ENCODE data around the gene CDS2.

CDS2 gene

GRCh38 chr20:5155404-5155803, 28.6 kb downstream of the CDS2 start:
- WGBS, 2 donors (ENCODE audit: extremely low coverage in 2 of 2, insufficient read length in 2 of 2, insufficient replicate concordance in 1 of 2) = no CpG with 5 or more reads among the region's 2 CpGs
- Histone ChIP-seq H4K91ac (ENCODE audit: low read depth, low read length, poor library complexity) (no peak overlapping the region), H3K4ac (ENCODE audit: low read length) (no peak overlapping the region), H2BK12ac (ENCODE audit: low read length) (no peak overlapping the region), H2AK5ac (ENCODE audit: low read depth, low read length) (no peak overlapping the region), H3K27me3 (ENCODE audit: control insufficient read depth in 3 of 3, insufficient read depth in 3 of 3, low read depth in 1 of 3, low read length in 3 of 3) (no peaks in the 10 kb centered on the region), H3K27ac (replicated peaks; ENCODE audit: low read length) (no peak overlapping the region), H3K36me3 (replicated peaks in 1 of 2; ENCODE audit: control insufficient read depth in 2 of 2, insufficient read depth in 2 of 2, low read length in 2 of 2) (peaks cover 0 to 3% of the 10 kb centered on the region in 2 donors), H2BK15ac (ENCODE audit: low read length) (no peak overlapping the region), H3K14ac (ENCODE audit: low read length) (no peak overlapping the region), H3K4me1 (ENCODE audit: control insufficient read depth in 2 of 2, insufficient read depth in 1 of 2, low read depth in 1 of 2, low read length in 2 of 2) (peaks cover 0 to 2% of the 10 kb centered on the region in 2 donors), H3K79me1 (ENCODE audit: low read depth, low read length) (no peaks in the 10 kb centered on the region), H2BK120ac (ENCODE audit: low read depth, low read length) (no peak overlapping the region), H3K9ac (ENCODE audit: low read depth, low read length, poor library complexity) (no peak overlapping the region), H4K8ac (ENCODE audit: low read depth, low read length) (no peak overlapping the region), H3K9me3 (replicated peaks in 1 of 2; ENCODE audit: control insufficient read depth in 2 of 2, insufficient read depth in 1 of 2, low read depth in 1 of 2, low read length in 2 of 2) (no peaks in the 10 kb centered on the region), H3K23ac (ENCODE audit: low read depth, low read length, poor library complexity) (no peak overlapping the region), H2AFZ (ENCODE audit: low read length) (no peak overlapping the region), H3K18ac (ENCODE audit: low read length) (no peak overlapping the region), H3K4me3 (ENCODE audit: low read length in 2 of 2) (no peak overlapping the region), H3K4me2 (ENCODE audit: insufficient read depth, low read length, poor library complexity, severe bottlenecking) (no peak overlapping the region), H2BK5ac (ENCODE audit: low read length) (no peak overlapping the region)
- DNase-seq (ENCODE audit: low spot score) = no peak

GRCh38 chr20:5156675-5157448, 30.1 kb downstream of the CDS2 start:
- Histone ChIP-seq H3K4me3 (ENCODE audit: low read length in 2 of 2) (no peak overlapping the region), H2AFZ (ENCODE audit: low read length) (no peak overlapping the region), H3K27ac (replicated peaks; ENCODE audit: low read length) (no peak overlapping the region), H2AK5ac (ENCODE audit: low read depth, low read length) (no peak overlapping the region), H3K4me2 (ENCODE audit: insufficient read depth, low read length, poor library complexity, severe bottlenecking) (no peak overlapping the region), H4K8ac (ENCODE audit: low read depth, low read length) (no peak overlapping the region), H2BK120ac (ENCODE audit: low read depth, low read length) (no peak overlapping the region), H2BK12ac (ENCODE audit: low read length) (no peak overlapping the region), H3K23ac (ENCODE audit: low read depth, low read length, poor library complexity) (no peak overlapping the region), H4K91ac (ENCODE audit: low read depth, low read length, poor library complexity) (no peak overlapping the region), H3K27me3 (ENCODE audit: control insufficient read depth in 3 of 3, insufficient read depth in 3 of 3, low read depth in 1 of 3, low read length in 3 of 3) (no peaks in the 10 kb centered on the region), H3K14ac (ENCODE audit: low read length) (no peak overlapping the region), H3K18ac (ENCODE audit: low read length) (no peak overlapping the region), H3K9me3 (replicated peaks in 1 of 2; ENCODE audit: control insufficient read depth in 2 of 2, insufficient read depth in 1 of 2, low read depth in 1 of 2, low read length in 2 of 2) (no peaks in the 10 kb centered on the region), H3K4ac (ENCODE audit: low read length) (no peak overlapping the region), H3K79me1 (ENCODE audit: low read depth, low read length) (no peaks in the 10 kb centered on the region), H2BK5ac (ENCODE audit: low read length) (no peak overlapping the region), H2BK15ac (ENCODE audit: low read length) (no peak overlapping the region), H3K36me3 (replicated peaks in 1 of 2; ENCODE audit: control insufficient read depth in 2 of 2, insufficient read depth in 2 of 2, low read length in 2 of 2) (peaks cover 0 to 3% of the 10 kb centered on the region in 2 donors), H3K4me1 (ENCODE audit: control insufficient read depth in 2 of 2, insufficient read depth in 1 of 2, low read depth in 1 of 2, low read length in 2 of 2) (no peaks in the 10 kb centered on the region), H3K9ac (ENCODE audit: low read depth, low read length, poor library complexity) (no peak overlapping the region)
- DNase-seq (ENCODE audit: low spot score) = no peak
- no CpG with 5 or more reads among the region's 4 CpGs for WGBS, 2 donors (ENCODE audit: extremely low coverage in 2 of 2, insufficient read length in 2 of 2, insufficient replicate concordance in 1 of 2)

GRCh38 chr20:5159928-5160327, 33.1 kb downstream of the CDS2 start:
- no peak overlapping the region for H2BK15ac ChIP-seq (ENCODE audit: low read length)
- H3K27ac ChIP-seq (replicated peaks; ENCODE audit: low read length) = no peak overlapping the region
- H3K79me1 ChIP-seq (ENCODE audit: low read depth, low read length) = no peaks in the 10 kb centered on the region
- no peak overlapping the region for H2AFZ ChIP-seq (ENCODE audit: low read length)
- H3K36me3 ChIP-seq (replicated peaks in 1 of 2; ENCODE audit: control insufficient read depth in 2 of 2, insufficient read depth in 2 of 2, low read length in 2 of 2) = no peaks in the 10 kb centered on the region
- no peak overlapping the region for H3K14ac ChIP-seq (ENCODE audit: low read length)
- no peak overlapping the region for H2BK120ac ChIP-seq (ENCODE audit: low read depth, low read length)
- H3K18ac ChIP-seq (ENCODE audit: low read length) = no peak overlapping the region
- no peaks in the 10 kb centered on the region for H3K9me3 ChIP-seq (replicated peaks in 1 of 2; ENCODE audit: control insufficient read depth in 2 of 2, insufficient read depth in 1 of 2, low read depth in 1 of 2, low read length in 2 of 2)
- H3K4me1 ChIP-seq (ENCODE audit: control insufficient read depth in 2 of 2, insufficient read depth in 1 of 2, low read depth in 1 of 2, low read length in 2 of 2) = no peaks in the 10 kb centered on the region
- no peak for DNase-seq (ENCODE audit: low spot score)
- no peak overlapping the region for H2BK5ac ChIP-seq (ENCODE audit: low read length)
- no peak overlapping the region for H3K4me3 ChIP-seq (ENCODE audit: low read length in 2 of 2)
- H3K4ac ChIP-seq (ENCODE audit: low read length) = no peak overlapping the region
- no peak overlapping the region for H2AK5ac ChIP-seq (ENCODE audit: low read depth, low read length)
- no peak overlapping the region for H3K23ac ChIP-seq (ENCODE audit: low read depth, low read length, poor library complexity)
- WGBS, 2 donors (ENCODE audit: extremely low coverage in 2 of 2, insufficient read length in 2 of 2, insufficient replicate concordance in 1 of 2) = no CpG with 5 or more reads among the region's 3 CpGs
- H2BK12ac ChIP-seq (ENCODE audit: low read length) = no peak overlapping the region
- H3K9ac ChIP-seq (ENCODE audit: low read depth, low read length, poor library complexity) = no peak overlapping the region
- H4K8ac ChIP-seq (ENCODE audit: low read depth, low read length) = no peak overlapping the region
- H4K91ac ChIP-seq (ENCODE audit: low read depth, low read length, poor library complexity) = no peak overlapping the region
- no peak overlapping the region for H3K4me2 ChIP-seq (ENCODE audit: insufficient read depth, low read length, poor library complexity, severe bottlenecking)
- H3K27me3 ChIP-seq (ENCODE audit: control insufficient read depth in 3 of 3, insufficient read depth in 3 of 3, low read depth in 1 of 3, low read length in 3 of 3) = no peaks in the 10 kb centered on the region

GRCh38 chr20:5160882-5161281, 34.1 kb downstream of the CDS2 start:
- no peak overlapping the region for H2BK5ac ChIP-seq (ENCODE audit: low read length)
- H3K4me1 ChIP-seq (ENCODE audit: control insufficient read depth in 2 of 2, insufficient read depth in 1 of 2, low read depth in 1 of 2, low read length in 2 of 2) = no peaks in the 10 kb centered on the region
- H3K14ac ChIP-seq (ENCODE audit: low read length) = no peak overlapping the region
- H3K79me1 ChIP-seq (ENCODE audit: low read depth, low read length) = peaks cover 5% of the 10 kb centered on the region
- H2AK5ac ChIP-seq (ENCODE audit: low read depth, low read length) = no peak overlapping the region
- H3K4me3 ChIP-seq (ENCODE audit: low read length in 2 of 2) = no peak overlapping the region
- no peak overlapping the region for H4K8ac ChIP-seq (ENCODE audit: low read depth, low read length)
- DNase-seq (ENCODE audit: low spot score) = no peak
- H3K18ac ChIP-seq (ENCODE audit: low read length) = no peak overlapping the region
- H2BK120ac ChIP-seq (ENCODE audit: low read depth, low read length) = no peak overlapping the region
- H3K9me3 ChIP-seq (replicated peaks in 1 of 2; ENCODE audit: control insufficient read depth in 2 of 2, insufficient read depth in 1 of 2, low read depth in 1 of 2, low read length in 2 of 2) = no peaks in the 10 kb centered on the region
- no peaks in the 10 kb centered on the region for H3K27me3 ChIP-seq (ENCODE audit: control insufficient read depth in 3 of 3, insufficient read depth in 3 of 3, low read depth in 1 of 3, low read length in 3 of 3)
- no peak overlapping the region for H2BK12ac ChIP-seq (ENCODE audit: low read length)
- no peak overlapping the region for H2AFZ ChIP-seq (ENCODE audit: low read length)
- H3K23ac ChIP-seq (ENCODE audit: low read depth, low read length, poor library complexity) = no peak overlapping the region
- H3K9ac ChIP-seq (ENCODE audit: low read depth, low read length, poor library complexity) = no peak overlapping the region
- H2BK15ac ChIP-seq (ENCODE audit: low read length) = no peak overlapping the region
- no peaks in the 10 kb centered on the region for H3K36me3 ChIP-seq (replicated peaks in 1 of 2; ENCODE audit: control insufficient read depth in 2 of 2, insufficient read depth in 2 of 2, low read length in 2 of 2)
- no peak overlapping the region for H3K27ac ChIP-seq (replicated peaks; ENCODE audit: low read length)
- no peak overlapping the region for H3K4me2 ChIP-seq (ENCODE audit: insufficient read depth, low read length, poor library complexity, severe bottlenecking)
- no peak overlapping the region for H3K4ac ChIP-seq (ENCODE audit: low read length)
- H4K91ac ChIP-seq (ENCODE audit: low read depth, low read length, poor library complexity) = no peak overlapping the region

Measured in neuronal stem cell (in vitro differentiated cells).